Testis (tissue), 2 donors: ENCODE measurements around the gene GDI1.

Source experiments
- POLR2A ChIP-seq: fragments of 450-650 bp; IDR thresholded peaks from one replicate; pipeline ENCODE4 v1.6.1; 2017; ENCODE audit warnings: antibody characterized with exemption, mild to moderate bottlenecking, moderate library complexity
- TF ChIP-seq, protein P1 (sequence below), 3 experiments: fragments of 450-650 bp in 2 of 3; fragments of 200-600 bp in 1 of 3; sonication (generic) in 1 of 3; IDR thresholded peaks; one replicate each; pipeline ENCODE4 v1.5.1; 2016 to 2019; ENCODE audit warnings: antibody characterized with exemption in 3 of 3, mild to moderate bottlenecking in 2 of 3, moderate library complexity in 1 of 3

DNA sequence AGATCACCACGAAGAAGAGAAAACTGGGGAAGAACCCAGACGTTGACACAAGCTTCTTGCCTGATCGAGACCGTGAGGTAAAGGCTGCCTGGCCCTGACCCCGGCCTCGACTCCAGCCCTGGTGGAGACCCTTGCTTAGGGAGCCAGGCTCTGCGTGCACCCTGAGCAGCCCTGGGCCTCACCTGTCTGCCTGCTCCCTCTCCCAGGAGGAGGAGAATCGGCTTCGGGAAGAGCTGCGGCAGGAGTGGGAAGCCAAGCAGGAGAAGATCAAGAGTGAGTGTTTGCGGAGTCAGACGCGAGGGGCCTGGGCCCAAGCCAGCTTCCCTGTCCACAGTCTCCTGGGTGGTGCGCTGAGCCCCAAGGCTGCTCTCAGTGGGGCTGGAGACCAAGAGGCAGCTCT, 11.5 kb downstream of the GDI1 start:
- TF ChIP-seq POLR2A: no peak
- TF ChIP-seq, protein P1, sequence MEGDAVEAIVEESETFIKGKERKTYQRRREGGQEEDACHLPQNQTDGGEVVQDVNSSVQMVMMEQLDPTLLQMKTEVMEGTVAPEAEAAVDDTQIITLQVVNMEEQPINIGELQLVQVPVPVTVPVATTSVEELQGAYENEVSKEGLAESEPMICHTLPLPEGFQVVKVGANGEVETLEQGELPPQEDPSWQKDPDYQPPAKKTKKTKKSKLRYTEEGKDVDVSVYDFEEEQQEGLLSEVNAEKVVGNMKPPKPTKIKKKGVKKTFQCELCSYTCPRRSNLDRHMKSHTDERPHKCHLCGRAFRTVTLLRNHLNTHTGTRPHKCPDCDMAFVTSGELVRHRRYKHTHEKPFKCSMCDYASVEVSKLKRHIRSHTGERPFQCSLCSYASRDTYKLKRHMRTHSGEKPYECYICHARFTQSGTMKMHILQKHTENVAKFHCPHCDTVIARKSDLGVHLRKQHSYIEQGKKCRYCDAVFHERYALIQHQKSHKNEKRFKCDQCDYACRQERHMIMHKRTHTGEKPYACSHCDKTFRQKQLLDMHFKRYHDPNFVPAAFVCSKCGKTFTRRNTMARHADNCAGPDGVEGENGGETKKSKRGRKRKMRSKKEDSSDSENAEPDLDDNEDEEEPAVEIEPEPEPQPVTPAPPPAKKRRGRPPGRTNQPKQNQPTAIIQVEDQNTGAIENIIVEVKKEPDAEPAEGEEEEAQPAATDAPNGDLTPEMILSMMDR (IDR thresholded peaks at IDR 0.05): no peak
